ENCODE results near the gene TARS3. TPM values are rescaled to one million over a fixed set of nuclear protein-coding genes. Genes with fewer than 3 reads are reported as not detected.

Gene TARS3
- total and polyA plus RNA-seq, 10 donors, result 5.0 to 31.0 (median 16.7) TPM

- TF ChIP-seq POLR2AphosphoS5 (IDR thresholded peaks at IDR 0.05), result no peak
- TF ChIP-seq, protein P1, sequence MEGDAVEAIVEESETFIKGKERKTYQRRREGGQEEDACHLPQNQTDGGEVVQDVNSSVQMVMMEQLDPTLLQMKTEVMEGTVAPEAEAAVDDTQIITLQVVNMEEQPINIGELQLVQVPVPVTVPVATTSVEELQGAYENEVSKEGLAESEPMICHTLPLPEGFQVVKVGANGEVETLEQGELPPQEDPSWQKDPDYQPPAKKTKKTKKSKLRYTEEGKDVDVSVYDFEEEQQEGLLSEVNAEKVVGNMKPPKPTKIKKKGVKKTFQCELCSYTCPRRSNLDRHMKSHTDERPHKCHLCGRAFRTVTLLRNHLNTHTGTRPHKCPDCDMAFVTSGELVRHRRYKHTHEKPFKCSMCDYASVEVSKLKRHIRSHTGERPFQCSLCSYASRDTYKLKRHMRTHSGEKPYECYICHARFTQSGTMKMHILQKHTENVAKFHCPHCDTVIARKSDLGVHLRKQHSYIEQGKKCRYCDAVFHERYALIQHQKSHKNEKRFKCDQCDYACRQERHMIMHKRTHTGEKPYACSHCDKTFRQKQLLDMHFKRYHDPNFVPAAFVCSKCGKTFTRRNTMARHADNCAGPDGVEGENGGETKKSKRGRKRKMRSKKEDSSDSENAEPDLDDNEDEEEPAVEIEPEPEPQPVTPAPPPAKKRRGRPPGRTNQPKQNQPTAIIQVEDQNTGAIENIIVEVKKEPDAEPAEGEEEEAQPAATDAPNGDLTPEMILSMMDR (IDR thresholded peaks at IDR 0.05 in 8 of 11, conservative IDR thresholded peaks at IDR 0.05 in 3 of 11), result no peak
- Histone ChIP-seq H3K4me1 (no peaks in the 10 kb centered on the region), H3K36me3 (no peaks in the 10 kb centered on the region), H3K9me3 (no peaks in the 10 kb centered on the region), H3K27ac (no peak overlapping the region), H3K4me3 (no peak overlapping the region), H3K27me3 (replicated peaks in 1 of 7) (no peaks in the 10 kb centered on the region)
- WGBS, 5 donors, result 87 to 95% (median 88%) methylated on average over 3 of the region's 3 CpGs
- DNase-seq, result no peak
- intact Hi-C loops (cut with DNase I; ENCODE audit: low total_unique reads), result no loop called here
Measured at GRCh38 chr15:101732772-101733171, 8.5 kb upstream of the TARS3 start.

GRCh38 chr15:101731746-101732145 is 7.5 kb upstream of the TARS3 start:
- H3K36me3 ChIP-seq, result no peaks in the 10 kb centered on the region
- no peak overlapping the region for H3K4me3 ChIP-seq
- intact Hi-C loops (cut with DNase I; ENCODE audit: low total_unique reads), result no loop called here
- WGBS, 5 donors, result 73 to 89% (median 77%) methylated on average over 6 of the region's 6 CpGs
- H3K27ac ChIP-seq, result no peak overlapping the region
- DNase-seq, result no peak
- H3K9me3 ChIP-seq, result no peaks in the 10 kb centered on the region
- no peaks in the 10 kb centered on the region for H3K27me3 ChIP-seq (replicated peaks in 1 of 7)
- H3K4me1 ChIP-seq, result no peaks in the 10 kb centered on the region
- TF ChIP-seq, protein P1 (IDR thresholded peaks at IDR 0.05 in 8 of 11, conservative IDR thresholded peaks at IDR 0.05 in 3 of 11), result no peak
- TF ChIP-seq POLR2A (IDR thresholded peaks at IDR 0.05) (no peak), POLR2AphosphoS5 (IDR thresholded peaks at IDR 0.05) (no peak)

- no peak for DNase-seq
- WGBS, 5 donors, result 46 to 87% (median 80%) methylated on average over 1 of the region's 1 CpG
- Histone ChIP-seq H3K4me3 (no peak overlapping the region), H3K36me3 (peaks cover 0 to 2% (median 0%) of the 10 kb centered on the region in 6 donors), H3K27me3 (replicated peaks in 1 of 7) (no peaks in the 10 kb centered on the region), H3K27ac (no peak overlapping the region), H3K9me3 (no peaks in the 10 kb centered on the region), H3K4me1 (peaks cover 6 to 23% (median 16%) of the 10 kb centered on the region in 6 donors)
- intact Hi-C loops (cut with DNase I; ENCODE audit: low total_unique reads), result no loop called here
- no peak for TF ChIP-seq POLR2A (IDR thresholded peaks at IDR 0.05)
- TF ChIP-seq POLR2AphosphoS5 (IDR thresholded peaks at IDR 0.05), result no peak
- TF ChIP-seq, protein P1 (IDR thresholded peaks at IDR 0.05 in 8 of 11, conservative IDR thresholded peaks at IDR 0.05 in 3 of 11), result no peak
Measured at GRCh38 chr15:101727186-101727585, 2.9 kb upstream of the TARS3 start.

DNA sequence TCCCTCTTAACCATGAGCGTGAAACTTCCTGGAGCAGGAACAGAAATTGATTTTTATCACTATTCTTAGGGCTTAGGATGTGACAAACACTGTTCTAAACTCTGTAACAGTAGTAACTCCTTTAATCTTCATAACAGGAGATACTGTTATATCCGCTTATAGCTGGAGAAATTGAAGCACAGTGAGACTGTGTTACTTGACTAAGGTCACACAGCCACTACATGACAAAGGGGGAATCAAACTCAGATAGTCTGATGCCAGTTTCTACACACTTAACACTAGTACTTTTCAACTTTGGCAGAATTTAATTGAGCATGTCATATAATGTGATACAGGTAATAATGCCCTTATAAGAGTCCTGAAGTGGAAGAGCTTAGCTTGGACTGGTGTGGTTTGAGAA is 800 bp upstream of the TARS3 start:
- no peaks in the 10 kb centered on the region for H3K27me3 ChIP-seq (replicated peaks in 1 of 7)
- H3K4me3 ChIP-seq, result no peak overlapping the region
- peaks cover 0 to 24% (median 14%) of the 10 kb centered on the region in 6 donors for H3K36me3 ChIP-seq
- H3K4me1 ChIP-seq, result peaks cover 6 to 25% (median 16%) of the 10 kb centered on the region in 6 donors
- 75 to 87% (median 85%) methylated on average over 2 of the region's 2 CpGs for WGBS, 5 donors
- intact Hi-C loops (cut with DNase I; ENCODE audit: low total_unique reads), result no loop called here
- peaks cover 0 to 4% (median 0%) of the 10 kb centered on the region in 8 donors for H3K9me3 ChIP-seq
- DNase-seq, result no peak
- peak overlapping the region in 5 of 8 donors; percentile 44 to 97 (median 94) for H3K27ac ChIP-seq
- TF ChIP-seq, protein P1 (IDR thresholded peaks at IDR 0.05 in 8 of 11, conservative IDR thresholded peaks at IDR 0.05 in 3 of 11), result no peak
- TF ChIP-seq POLR2A (IDR thresholded peaks at IDR 0.05), result no peak
